ENCODE data around the gene PRDM16.

DNA sequence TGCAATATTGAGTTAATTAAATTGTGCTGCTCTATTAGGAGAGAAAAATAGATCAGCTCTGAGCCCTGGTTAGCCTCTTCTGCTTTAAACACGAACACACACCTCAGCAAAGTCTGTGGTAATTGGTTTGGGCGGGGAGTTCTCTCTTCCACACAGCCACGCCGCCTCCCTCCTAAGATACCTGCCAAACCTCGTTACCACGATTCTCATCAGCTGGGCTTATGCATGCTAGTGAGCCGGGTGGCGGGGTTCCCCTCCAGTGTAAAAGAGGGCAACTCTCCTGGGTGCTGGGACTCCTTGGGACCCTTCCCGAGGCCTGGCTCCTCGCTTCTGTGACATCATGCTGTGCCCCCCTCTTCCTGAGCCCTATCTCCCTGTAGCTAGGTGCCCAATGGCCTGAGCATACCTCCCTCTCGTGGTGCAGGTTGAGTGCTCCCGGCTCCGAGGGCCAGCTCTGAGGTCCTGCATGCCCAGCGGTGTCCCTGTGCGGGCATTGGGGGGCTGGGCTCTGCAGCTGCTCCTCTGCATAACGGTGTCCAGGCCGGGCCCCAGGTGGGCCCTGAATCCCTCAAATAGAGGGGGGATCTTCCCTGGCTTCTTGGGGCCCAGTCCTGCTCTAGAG lies 182.9 kb downstream of the PRDM16 start:
- TF ChIP-seq, protein P1, sequence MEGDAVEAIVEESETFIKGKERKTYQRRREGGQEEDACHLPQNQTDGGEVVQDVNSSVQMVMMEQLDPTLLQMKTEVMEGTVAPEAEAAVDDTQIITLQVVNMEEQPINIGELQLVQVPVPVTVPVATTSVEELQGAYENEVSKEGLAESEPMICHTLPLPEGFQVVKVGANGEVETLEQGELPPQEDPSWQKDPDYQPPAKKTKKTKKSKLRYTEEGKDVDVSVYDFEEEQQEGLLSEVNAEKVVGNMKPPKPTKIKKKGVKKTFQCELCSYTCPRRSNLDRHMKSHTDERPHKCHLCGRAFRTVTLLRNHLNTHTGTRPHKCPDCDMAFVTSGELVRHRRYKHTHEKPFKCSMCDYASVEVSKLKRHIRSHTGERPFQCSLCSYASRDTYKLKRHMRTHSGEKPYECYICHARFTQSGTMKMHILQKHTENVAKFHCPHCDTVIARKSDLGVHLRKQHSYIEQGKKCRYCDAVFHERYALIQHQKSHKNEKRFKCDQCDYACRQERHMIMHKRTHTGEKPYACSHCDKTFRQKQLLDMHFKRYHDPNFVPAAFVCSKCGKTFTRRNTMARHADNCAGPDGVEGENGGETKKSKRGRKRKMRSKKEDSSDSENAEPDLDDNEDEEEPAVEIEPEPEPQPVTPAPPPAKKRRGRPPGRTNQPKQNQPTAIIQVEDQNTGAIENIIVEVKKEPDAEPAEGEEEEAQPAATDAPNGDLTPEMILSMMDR (IDR thresholded peaks at IDR 0.05) = no peak
- no peak for TF ChIP-seq POLR2A (IDR thresholded peaks at IDR 0.05)

Measured in uterus (tissue), 2 donors.